GM21723 (cell line): Measurements from ENCODE around the gene MFSD2B.

Experiments
- ATAC-seq: cut with Tn5 transposase; IDR thresholded peaks from one replicate; pipeline ENCODE4 v1.9.1; 2021; ENCODE audit warnings: mild to moderate bottlenecking, moderate library complexity; ENCODE audit not compliant: unreplicated experiment

The MFSD2B gene

DNA sequence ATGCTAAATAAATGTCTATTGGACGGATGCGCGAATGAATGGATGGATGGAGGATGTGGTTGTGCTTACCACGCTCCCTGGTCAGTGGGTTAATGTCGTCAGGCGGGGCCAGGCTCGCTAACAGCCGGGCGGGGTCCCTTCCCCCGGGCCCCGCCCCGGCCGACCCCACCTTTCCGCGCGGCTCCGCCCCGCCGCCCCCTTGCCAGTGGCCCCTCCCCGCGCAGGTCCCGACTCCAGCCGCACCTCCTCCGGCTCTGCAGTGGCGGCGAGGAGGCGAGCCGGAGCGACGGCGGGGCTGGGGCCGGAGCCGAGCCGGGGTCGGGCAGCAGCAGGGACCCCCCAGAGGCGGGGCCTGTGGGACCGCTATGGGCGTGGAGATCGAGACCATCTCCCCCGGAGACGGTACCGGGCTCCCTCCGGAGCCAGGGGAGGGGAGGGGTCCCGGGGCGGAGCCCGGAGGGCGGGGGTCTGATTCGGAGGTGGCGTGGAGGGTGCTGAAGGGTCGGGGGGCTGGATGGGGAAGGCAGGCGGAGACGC is 39.7 kb downstream of the MFSD2B start, which contains the start of gene FKBP1B:
Gene FKBP1B (plus strand): TSS at position 257 of the 537 bp plus-strand sequence. CDS start 109 bp downstream, at position 366.
- no peak for ATAC-seq

- no peak for ATAC-seq
Measured at GRCh38 chr2:24050041-24050979, 40.4 kb downstream of the MFSD2B start.

DNA sequence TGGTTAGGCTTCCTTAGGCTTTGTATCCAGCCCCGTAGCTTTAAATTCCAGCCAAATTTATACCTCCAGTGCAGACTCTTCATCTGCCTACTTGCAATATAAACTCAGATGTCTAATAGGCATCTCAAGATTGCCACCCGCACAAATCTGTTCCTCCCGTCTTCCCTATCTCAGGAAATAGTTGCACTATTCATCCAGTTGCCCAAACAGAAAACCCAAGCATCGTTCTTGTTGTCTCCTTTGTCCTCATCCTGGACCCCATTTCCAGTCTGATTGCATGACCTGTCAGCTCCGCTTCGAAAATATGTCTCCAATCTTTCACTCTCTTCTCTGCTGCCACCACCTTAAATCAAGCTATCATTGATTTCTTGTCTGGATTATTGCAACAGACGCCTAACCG is 41.9 kb downstream of the MFSD2B start:
- ATAC-seq: no peak

- ATAC-seq: no peak
Measured at GRCh38 chr2:24052951-24053350, 43.1 kb downstream of the MFSD2B start.

GRCh38 chr2:24054366-24055010 is 44.6 kb downstream of the MFSD2B start:
- ATAC-seq: no peak

DNA sequence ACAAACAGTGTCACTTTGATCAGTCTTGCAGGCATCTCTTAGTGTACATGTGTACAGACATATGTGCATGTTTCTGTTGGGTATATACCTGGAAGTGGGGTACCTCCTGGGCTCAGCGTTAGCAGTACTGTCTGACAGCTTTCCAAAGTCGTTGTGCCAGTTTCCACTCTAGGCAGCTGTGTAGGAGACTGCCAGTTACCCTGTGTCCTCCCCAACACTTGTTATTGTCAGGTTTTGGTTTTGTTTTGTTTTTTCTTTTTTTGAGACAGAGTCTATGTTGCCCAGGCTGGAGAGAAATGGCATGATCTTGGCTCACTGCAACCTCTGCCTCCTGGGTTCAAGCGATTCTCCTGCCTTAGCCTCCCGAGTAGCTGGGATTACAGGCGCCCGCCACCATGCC is 45.9 kb downstream of the MFSD2B start:
- ATAC-seq: no peak

GRCh38 chr2:24058564-24059271 is 48.8 kb downstream of the MFSD2B start:
- no peak for ATAC-seq

DNA sequence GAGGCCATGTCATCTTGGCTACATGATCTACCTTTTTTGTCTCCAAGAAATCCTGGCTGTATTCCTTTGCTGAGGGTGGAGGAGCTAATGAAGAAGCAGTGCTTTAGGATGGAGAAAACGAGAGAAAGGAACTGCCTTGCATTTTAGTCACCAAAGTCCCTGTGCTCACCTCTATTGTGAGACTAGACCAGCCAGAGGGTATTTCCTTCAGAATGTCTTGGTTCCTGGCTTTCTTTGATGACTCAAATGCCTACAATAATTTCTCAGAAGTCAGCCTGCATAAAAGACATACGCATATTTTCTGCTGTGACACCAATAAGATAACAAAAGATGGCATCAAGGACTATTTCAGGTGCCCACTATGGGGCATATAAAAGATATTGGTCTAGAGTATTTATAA is 55.5 kb downstream of the MFSD2B start:
- no peak for ATAC-seq

GRCh38 chr2:24072259-24072658 is 62.4 kb downstream of the MFSD2B start:
- no peak for ATAC-seq

- no peak for ATAC-seq
Measured at GRCh38 chr2:24073816-24074215, 63.9 kb downstream of the MFSD2B start.

GRCh38 chr2:24075259-24075658 is 65.4 kb downstream of the MFSD2B start:
- no peak for ATAC-seq
